NT2/D1 (cell line): ENCODE measurements around the gene PTPRN2.

Experiments used
- DNase-seq: peaks from one replicate; pipeline ENCODE4 v3.0.0-alpha.2; 2011; ENCODE audit warnings: low read depth, low spot score
- H3K27me3 ChIP-seq: 2 replicates; pipeline ENCODE4 v1.6.0; 2011; ENCODE audit warnings: mild to moderate bottlenecking; ENCODE audit not compliant: insufficient read length, insufficient read depth
- H3K36me3 ChIP-seq: 2 replicates; pipeline ENCODE4 v1.6.1; 2011; ENCODE audit warnings: mild to moderate bottlenecking, low read length, mixed read lengths; ENCODE audit not compliant: insufficient read depth, insufficient read length
- H3K4me1 ChIP-seq: 2 replicates; pipeline ENCODE4 v1.5.1; 2011; ENCODE audit not compliant: insufficient read depth, insufficient read length
- H3K4me3 ChIP-seq: 2 replicates; pipeline ENCODE4 v1.5.1; 2011; ENCODE audit warnings: low read depth; ENCODE audit not compliant: insufficient read length
- H3K9ac ChIP-seq: 2 replicates; pipeline ENCODE4 v1.6.0; 2011; ENCODE audit warnings: low read depth; ENCODE audit not compliant: insufficient read length
- H3K9me3 ChIP-seq: 2 replicates; pipeline ENCODE4 v1.5.1; 2011; ENCODE audit warnings: mild to moderate bottlenecking, low read length; ENCODE audit not compliant: insufficient read depth
- SUZ12 ChIP-seq: IDR thresholded peaks from 2 replicates; pipeline ENCODE4 v1.6.1; 2011; ENCODE audit not compliant: insufficient read length, insufficient read depth; ENCODE audit errors: extremely low read depth
- YY1 ChIP-seq: IDR thresholded peaks from 2 replicates; pipeline ENCODE4 v1.6.1; 2011; ENCODE audit not compliant: insufficient read length, insufficient read depth
- ZNF274 ChIP-seq: IDR thresholded peaks from 2 replicates; pipeline ENCODE4 v1.6.1; 2011; ENCODE audit warnings: mild to moderate bottlenecking, low read depth, low read length

The PTPRN2 gene

DNA sequence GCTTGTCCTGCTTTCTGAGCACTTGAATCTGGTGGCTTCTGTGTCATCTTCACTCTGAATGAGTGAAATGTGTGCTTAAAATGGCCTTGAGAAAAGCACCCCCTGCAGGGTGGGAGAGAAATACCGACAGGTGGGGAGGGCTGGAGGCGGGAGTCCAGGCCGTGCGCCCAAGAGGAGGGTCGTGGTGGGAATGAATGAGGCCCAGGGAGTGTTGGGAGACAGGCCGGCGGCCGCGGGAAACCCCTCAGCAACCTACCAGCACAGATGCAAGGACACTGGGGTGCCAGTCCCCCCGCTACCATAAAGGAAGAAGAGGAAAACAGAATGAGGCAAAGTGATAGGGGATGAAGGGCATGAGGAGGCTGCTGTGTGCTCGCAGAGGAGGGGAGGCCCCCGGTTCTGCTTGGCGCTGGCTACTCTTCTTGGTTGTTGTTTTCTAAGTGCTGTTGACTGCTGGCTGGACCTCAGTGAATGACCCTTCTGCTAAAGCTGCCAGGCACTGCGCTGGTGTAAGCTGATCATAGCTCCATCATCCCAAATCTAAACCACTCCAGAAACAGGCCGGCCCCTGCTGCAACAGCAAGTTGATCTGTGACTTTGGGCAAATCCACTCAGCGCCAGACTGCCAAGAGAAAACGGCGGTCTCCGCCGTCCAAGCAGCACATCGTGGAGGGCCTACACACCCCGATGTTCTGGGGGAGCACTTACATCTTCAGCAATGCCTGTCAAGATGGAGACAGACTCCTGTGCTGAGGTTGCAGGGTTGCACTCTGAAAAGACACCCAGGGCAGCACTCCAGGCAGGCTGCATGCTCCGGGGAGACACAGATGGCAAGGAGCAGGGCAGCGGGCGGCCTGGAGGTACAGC, 872.3 kb downstream of the PTPRN2 start:
- peaks cover 23% of the 10 kb centered on the region for H3K27me3 ChIP-seq
- DNase-seq, result no peak
- no peaks in the 10 kb centered on the region for H3K4me1 ChIP-seq
- TF ChIP-seq ZNF274 (no peak), YY1 (no peak), SUZ12 (no peak)
- no peak overlapping the region for H3K9ac ChIP-seq
- H3K9me3 ChIP-seq, result no peaks in the 10 kb centered on the region
- no peak overlapping the region for H3K4me3 ChIP-seq
- no peaks in the 10 kb centered on the region for H3K36me3 ChIP-seq

- H3K9me3 ChIP-seq, result no peaks in the 10 kb centered on the region
- no peak overlapping the region for H3K9ac ChIP-seq
- H3K4me1 ChIP-seq, result no peaks in the 10 kb centered on the region
- DNase-seq, result no peak
- H3K27me3 ChIP-seq, result peaks cover 27% of the 10 kb centered on the region
- TF ChIP-seq YY1 (no peak), SUZ12 (no peak)
- H3K36me3 ChIP-seq, result no peaks in the 10 kb centered on the region
- no peak overlapping the region for H3K4me3 ChIP-seq
These were observed 873.2 kb downstream of the PTPRN2 start for GRCh38 chr7:157714166-157715070.

GRCh38 chr7:157713591-157713990, 874.0 kb downstream of the PTPRN2 start:
- H3K9ac ChIP-seq, result no peak overlapping the region
- H3K9me3 ChIP-seq, result no peaks in the 10 kb centered on the region
- H3K27me3 ChIP-seq, result peaks cover 31% of the 10 kb centered on the region
- no peaks in the 10 kb centered on the region for H3K4me1 ChIP-seq
- no peak for DNase-seq
- no peak for TF ChIP-seq YY1
- TF ChIP-seq ZNF274, result no peak
- TF ChIP-seq SUZ12, result no peak
- H3K36me3 ChIP-seq, result no peaks in the 10 kb centered on the region
- H3K4me3 ChIP-seq, result no peak overlapping the region

- no peaks in the 10 kb centered on the region for H3K4me1 ChIP-seq
- no peak for TF ChIP-seq SUZ12
- no peak for TF ChIP-seq ZNF274
- TF ChIP-seq YY1, result no peak
These were observed 874.9 kb downstream of the PTPRN2 start for GRCh38 chr7:157712666-157713235.

DNA sequence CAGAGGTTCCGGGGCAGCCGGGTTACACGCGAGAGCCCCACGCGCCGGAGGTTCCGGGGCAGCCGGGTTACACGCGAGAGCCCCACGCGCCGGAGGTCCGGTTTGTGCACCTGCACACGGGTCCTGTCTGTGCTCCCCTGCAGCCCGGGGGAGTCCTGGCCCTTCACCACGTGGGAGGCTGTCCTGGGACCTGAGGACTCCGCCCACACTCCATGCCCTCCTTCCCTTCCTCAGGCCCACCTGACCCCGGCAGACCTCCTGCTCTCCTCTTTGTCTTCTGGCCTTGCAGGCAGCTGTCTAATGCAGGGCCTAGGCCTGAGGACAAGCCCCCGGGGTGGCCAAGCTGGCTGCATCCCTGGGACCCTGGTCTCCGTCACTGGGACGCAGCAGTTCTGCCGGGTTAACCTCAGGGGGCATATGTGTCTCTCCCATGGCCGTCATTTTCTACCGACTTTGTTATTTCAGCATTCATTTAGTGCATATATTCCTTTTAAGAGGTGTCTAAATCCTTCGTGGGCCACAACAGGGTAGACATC, 876.2 kb downstream of the PTPRN2 start:
- no peak for DNase-seq
- H3K9me3 ChIP-seq, result no peaks in the 10 kb centered on the region
- H3K9ac ChIP-seq, result peak overlapping the region; percentile 42
- H3K27me3 ChIP-seq, result peaks cover 27% of the 10 kb centered on the region
- H3K4me1 ChIP-seq, result no peaks in the 10 kb centered on the region
- no peak overlapping the region for H3K4me3 ChIP-seq
- TF ChIP-seq SUZ12 (no peak), YY1 (no peak), ZNF274 (no peak)
- H3K36me3 ChIP-seq, result no peaks in the 10 kb centered on the region

More at GRCh38 chr7:157712666-157713235, 874.9 kb downstream of the PTPRN2 start:
- Histone ChIP-seq H3K9ac (no peak overlapping the region), H3K36me3 (no peaks in the 10 kb centered on the region), H3K27me3 (peaks cover 33% of the 10 kb centered on the region), H3K9me3 (no peaks in the 10 kb centered on the region), H3K4me3 (no peak overlapping the region)
- DNase-seq, result no peak

GRCh38 chr7:157710396-157710795, 877.2 kb downstream of the PTPRN2 start:
- Histone ChIP-seq H3K27me3 (peaks cover 30% of the 10 kb centered on the region), H3K4me1 (no peaks in the 10 kb centered on the region), H3K9me3 (no peaks in the 10 kb centered on the region), H3K36me3 (no peaks in the 10 kb centered on the region), H3K9ac (no peak overlapping the region), H3K4me3 (no peak overlapping the region)
- no peak for DNase-seq
- no peak for TF ChIP-seq SUZ12
- no peak for TF ChIP-seq ZNF274
- no peak for TF ChIP-seq YY1
